NCI-H2171 treated with DMSO at 0.1 percent for 48 hours (cell line): ENCODE data around the gene SLC8A1.

Source experiments
- DNase-seq: peaks from one replicate; lab custom pipeline; 2025; lab: John Stamatoyannopoulos, UW

Gene SLC8A1

GRCh38 chr2:40420478-40420877, 31.4 kb downstream of the SLC8A1 start:
- no peak for DNase-seq

GRCh38 chr2:40419364-40419762, 32.5 kb downstream of the SLC8A1 start:
- DNase-seq, result no peak

GRCh38 chr2:40418614-40419363, 33.1 kb downstream of the SLC8A1 start:
- DNase-seq, result no peak

- no peak for DNase-seq
Observed at GRCh38 chr2:40416486-40416885, 35.4 kb downstream of the SLC8A1 start.

GRCh38 chr2:40415391-40415790, 36.5 kb downstream of the SLC8A1 start:
- DNase-seq, result no peak

- DNase-seq, result no peak
Observed at GRCh38 chr2:40412456-40412855, 39.4 kb downstream of the SLC8A1 start.

GRCh38 chr2:40410695-40411094, 41.2 kb downstream of the SLC8A1 start:
- no peak for DNase-seq

DNA sequence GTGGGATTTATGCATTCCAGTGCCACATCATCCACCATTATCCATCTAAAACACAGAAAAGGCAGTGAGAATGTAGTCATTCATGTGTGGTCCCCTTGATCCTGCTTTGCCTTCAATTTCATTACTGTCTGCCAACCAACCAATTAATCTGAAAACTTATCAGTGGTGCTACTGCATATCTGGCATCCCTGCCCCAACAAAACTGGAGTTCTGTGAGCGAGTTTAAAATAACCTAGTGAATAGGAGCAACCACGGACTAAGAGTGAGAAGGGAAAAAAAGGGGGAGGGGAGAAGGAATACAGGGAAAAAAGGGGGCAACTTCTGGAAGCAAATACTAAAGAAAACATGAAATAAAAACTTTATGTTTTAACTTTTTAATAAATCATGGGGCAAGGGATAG, 42.2 kb downstream of the SLC8A1 start:
- no peak for DNase-seq

DNA sequence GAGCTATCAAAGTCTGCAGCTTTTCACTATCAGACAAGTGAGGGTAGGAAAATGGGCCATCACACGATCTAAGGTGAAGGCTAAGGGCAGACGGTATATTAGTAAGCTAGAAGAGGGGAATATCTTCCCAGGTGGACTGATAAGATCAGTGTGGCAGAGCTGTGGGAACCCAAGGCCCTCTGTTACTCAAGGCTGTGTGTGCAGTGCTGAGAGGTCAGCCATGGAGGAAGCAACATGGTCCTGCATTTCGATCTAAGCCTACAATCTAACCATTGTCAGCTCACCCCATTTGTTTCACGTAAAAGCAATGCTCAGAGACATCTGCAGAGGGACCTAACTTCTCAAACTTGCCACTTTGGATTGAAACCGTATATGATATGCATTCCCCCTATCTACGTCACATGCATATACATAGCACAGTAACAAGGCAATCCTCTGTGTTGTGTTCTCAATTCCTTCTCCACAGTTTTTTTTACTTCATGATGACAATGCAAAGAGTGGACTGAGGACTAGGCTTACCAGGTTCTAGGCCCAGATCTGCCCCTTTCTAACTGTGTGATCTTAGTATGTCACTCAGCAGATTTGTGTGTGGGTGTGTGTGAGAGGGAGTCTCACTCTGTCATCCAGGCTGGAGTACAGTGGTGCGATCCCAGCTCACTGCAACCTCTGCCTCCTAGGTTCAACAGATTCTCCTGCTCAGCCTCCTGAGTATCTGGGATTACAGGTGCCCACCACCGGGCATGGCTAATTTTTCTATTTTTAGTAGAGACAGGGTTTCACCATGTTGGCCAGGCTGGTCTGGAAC, 45.2 kb downstream of the SLC8A1 start:
- DNase-seq, result no peak

- no peak for DNase-seq
Observed at GRCh38 chr2:40405465-40405864, 46.4 kb downstream of the SLC8A1 start.

DNA sequence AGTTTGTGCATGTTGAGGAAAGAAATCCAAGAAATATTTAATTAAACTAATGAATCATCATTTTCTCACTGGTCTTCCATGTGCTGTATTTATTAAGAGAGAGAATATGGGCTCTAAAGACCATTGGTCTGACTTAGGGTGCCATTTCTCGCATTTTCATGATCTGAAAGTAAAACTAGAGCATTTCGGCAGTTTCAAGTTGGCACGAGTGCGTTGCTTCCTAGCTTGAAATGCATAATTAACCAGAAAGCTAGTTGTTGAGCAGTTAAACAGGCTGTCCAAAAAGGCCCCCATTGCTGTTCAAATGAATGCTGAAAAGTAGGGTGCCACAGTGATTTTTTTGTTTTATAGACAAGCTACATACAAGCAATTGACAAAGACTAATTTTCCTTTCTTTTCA, 47.4 kb downstream of the SLC8A1 start:
- DNase-seq, result no peak

DNA sequence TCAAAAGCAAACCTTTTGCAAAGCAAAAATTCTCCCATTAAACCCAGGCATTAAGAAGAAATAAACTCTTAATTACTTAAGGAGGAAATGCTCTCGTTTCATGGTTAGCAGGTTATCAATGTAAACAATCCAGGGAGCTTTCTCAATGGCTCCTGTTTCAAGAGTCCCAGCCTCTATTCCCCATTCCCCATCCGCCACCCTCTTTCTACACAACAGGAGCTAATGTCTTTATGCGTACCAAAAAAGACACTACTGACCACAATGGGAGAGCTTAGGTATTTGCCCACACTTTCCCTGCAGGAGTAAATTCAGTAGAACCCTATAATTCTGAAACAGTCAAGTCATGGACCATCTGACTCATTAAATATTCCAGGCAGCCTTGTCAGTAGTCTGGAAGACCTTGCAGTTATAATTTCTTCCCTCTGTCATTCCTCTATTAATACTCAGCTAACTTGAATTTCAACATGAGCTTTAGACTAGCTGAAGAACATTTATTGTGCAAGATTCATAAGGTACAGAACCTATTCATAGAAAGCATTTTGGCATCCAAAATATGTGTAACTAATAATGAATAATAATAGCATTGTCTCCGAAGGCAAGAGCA, 48.6 kb downstream of the SLC8A1 start:
- DNase-seq, result no peak

GRCh38 chr2:40401896-40402295, 50.0 kb downstream of the SLC8A1 start:
- no peak for DNase-seq

- DNase-seq, result no peak
Observed at GRCh38 chr2:40400336-40400953, 51.4 kb downstream of the SLC8A1 start.

- DNase-seq, result no peak
Observed at GRCh38 chr2:40397765-40398164, 54.1 kb downstream of the SLC8A1 start.

DNA sequence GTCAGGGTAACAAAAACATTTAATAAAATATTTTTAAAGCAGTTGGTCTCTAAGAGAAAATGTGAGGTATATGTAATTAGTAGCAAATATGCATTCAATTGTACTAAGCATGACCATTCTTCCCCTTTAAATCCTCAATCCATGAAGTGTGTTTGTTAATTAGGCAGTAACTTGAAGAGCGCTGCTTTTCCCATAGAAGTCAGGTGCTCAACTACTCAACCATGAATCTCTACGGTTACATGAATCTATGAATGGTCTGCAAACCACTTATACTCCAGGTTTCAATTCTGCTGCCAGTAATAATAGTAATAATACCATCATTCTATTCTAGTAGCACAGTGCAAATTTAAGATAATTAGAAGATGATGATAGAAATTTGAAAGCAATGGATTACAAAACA, 55.8 kb downstream of the SLC8A1 start:
- no peak for DNase-seq

GRCh38 chr2:40395169-40396073, 56.5 kb downstream of the SLC8A1 start:
- DNase-seq, result no peak

- no peak for DNase-seq
Observed at GRCh38 chr2:40394597-40394996, 57.3 kb downstream of the SLC8A1 start.

DNA sequence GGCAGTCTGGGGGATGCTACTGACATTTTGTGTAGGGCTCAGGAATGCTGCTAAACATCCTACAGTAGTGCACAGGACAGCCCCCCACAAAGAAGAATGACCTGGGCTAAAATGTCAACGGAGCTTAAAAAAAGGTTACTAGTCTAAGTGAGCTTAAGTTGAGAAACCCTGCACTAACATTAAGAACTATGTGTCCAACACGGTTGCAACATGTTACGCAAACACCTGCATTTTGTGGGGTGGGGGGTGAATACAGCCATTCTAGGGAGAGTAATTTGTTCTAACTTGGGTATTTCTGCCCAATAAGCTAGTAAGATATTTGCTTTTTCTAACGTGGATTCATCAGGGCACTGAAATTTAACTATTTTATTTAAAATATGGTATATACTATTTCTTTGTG, 57.9 kb downstream of the SLC8A1 start:
- no peak for DNase-seq

DNA sequence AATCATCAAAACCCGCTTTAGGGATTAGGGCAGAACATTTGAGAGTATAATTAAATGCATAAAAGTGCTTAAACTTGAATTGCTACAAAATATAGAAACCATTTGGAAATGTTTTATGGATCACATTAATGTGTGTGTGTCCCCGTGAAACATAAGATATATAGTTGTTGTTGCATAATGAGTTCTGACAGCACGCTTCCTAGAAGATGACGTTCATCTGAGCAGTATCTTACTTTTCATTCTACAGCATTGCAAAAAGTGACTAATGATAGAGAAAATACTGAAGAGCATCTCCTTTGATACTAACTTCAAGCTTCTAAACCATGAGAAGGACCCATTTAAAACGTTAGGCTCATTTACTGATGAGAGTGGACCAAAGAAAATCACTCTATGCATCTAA, 63.7 kb downstream of the SLC8A1 start:
- no peak for DNase-seq

DNA sequence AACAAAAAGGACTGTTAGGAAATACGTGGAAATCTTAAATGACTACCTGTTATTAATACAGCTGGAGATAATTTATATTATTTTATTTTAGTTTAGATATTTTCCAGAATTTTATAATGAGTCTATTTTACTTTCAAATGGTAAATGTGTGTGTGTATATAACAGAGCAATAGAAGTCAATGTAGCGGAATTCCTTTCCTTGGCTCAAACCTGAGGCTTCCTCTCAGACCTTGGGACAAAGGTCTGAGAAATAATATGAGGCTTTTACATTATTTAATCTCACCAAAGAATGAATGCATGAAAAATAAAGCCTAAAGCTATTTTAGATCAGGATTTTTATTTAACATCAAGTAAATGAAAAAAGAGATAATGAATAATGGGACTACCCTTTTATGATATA, 65.7 kb downstream of the SLC8A1 start:
- DNase-seq, result no peak

- no peak for DNase-seq
Observed at GRCh38 chr2:40384714-40385113, 67.2 kb downstream of the SLC8A1 start.
